HK-2 (cell line): ENCODE results near the gene DISC1.
A peak's percentile ranks its signal among the peaks of the same experiment; 100 is the strongest.
"Not testable (repeated sequence)": the region's sequence is repeated elsewhere in the genome, so short reads cannot be mapped to it uniquely, and the experiment has no call there.

Experiments
- DNase-seq: peaks from one replicate; pipeline ENCODE4 v3.0.0-alpha.2; 2018; ENCODE audit not compliant: unreplicated experiment

DISC1 gene

DNA sequence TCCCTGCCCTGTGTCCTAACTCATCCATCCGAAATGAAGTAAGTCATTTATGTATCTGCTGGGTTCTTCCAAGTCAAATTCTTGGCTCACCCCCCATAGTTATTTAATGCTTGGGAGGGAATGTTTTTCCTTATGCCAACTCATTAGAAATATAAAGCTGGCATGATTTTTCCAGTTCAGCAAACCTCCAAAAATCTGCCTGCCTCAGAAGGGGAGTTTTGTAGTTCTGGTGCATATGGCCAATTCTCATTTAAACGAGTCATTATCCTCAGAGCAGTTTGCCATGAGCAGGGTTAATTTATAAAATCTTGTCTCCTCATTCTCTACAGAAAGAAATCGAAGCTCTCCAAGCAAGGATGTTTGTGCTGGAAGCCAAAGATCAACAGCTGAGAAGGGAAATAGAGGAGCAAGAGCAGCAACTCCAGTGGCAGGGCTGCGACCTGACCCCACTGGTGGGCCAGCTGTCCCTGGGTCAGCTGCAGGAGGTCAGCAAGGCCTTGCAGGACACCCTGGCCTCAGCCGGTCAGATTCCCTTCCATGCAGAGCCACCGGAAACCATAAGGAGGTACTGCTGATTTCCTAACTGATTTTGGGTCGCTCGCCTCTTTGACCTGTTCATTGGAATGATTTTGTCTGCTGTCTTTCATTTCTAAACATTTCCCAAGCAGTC, 144.1 kb downstream of the DISC1 start:
- no peak for DNase-seq

DNA sequence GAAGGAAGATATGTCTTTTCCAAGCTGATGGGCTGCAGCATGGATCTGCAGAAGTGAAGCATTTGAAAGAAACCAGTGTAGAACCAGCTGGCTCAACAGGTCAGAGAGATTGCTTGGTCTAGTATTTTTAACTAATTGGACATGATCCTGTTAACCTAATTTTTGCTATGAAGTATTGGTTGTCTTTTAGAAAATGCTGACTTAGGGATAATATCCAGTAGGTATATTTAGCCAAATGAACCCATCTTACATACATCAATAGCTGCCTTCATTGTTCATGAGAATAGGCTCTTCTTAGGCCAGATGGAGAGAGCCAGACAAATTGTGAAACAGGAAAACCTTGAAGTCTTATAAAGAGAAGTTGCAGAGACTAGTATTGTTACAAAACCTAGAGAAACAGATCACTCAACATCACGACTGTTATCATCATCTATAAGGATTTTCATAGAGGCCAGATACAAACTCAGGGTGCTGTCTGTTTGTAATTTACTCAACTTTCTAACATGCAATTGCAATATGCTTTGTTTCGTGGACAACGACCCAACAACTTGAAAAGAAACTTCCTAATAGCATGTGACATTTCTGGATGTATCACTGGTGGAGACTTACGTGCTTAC, 148.2 kb downstream of the DISC1 start:
- no peak for DNase-seq

DNA sequence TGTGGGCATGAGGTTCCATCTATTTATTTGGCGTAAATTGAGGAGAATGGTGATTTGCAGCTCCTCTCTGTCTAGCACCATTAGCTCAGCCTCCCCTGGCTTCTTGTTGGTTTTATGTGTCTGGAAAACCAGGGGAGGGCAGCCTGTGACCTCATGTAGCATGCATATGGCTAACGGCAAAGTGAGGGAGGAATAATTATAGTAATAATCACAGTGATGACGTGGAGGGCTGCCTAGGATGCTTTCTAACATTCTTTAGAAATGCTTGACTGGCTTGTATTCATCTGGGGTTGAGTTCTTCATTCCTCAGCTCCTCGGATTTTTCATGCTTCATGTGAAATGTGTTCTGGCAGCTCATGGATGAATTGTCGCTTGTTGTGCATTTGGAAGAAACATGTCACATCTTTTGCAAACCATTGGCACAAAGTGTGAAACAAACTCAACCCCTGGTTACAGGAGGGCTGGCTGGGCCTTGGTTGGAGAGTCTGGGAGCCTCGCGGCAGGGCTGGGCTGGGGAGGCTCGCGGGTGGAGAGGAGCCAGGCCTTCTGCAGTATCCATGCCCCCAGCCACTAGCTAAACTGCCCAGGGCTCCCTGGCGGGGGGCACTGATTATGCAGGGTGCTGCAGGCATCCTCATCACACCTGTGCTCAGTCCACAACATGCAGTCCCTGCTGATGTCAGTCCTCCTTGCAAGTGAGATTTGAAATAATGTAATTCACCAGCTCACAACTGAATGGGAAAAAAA, 149.6 kb downstream of the DISC1 start:
- no peak for DNase-seq

DNA sequence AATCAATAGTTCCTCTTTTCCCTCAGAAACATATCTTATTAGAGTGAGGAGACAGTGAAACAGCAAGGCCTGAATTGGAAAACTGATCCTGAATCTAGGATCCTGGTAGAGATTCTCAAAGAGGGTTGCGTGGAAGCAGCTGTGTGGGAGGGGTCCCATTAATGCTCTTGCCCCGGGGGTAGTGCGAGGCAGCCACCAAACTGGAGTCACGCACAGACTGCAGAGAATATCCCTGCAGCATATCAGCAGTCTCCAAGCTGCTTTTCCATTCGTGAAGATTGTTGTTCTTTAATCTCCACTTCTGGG, 150.1 kb downstream of the DISC1 start:
- DNase-seq: no peak

DNA sequence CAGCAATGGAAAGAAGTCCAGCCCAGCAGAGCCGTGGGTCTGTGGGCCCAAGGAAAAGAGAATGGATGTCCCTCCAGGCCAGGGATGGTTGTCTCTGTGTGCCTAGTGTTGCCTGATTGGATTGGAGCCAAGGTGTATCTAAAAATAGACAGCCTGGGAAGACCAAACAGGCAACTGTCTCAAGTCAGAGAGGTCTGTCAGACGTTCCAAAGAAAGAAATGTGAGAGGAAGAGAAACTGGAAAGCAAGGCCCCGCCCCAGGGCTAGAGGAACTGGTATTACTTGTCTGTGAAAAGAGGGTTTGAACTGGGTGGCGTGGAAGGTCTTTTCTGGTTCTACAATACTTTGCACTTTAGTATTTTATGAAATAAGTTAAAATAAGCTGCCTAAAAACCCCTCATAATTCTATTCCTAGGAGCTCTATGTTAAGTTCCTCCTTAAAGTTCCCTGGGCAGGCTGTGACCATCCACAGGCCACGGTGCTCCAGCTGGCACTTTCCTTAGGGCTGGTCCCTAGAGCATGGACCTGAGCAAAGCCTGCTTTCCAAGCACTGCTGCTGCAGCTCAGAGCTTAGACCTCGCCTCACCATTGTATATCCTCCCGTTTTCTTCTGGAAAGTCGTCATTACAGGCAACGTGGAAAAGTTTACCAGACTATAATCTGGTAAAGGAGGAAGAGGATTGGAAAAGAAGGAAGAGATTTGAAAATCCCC, 151.6 kb downstream of the DISC1 start:
- no peak for DNase-seq

DNA sequence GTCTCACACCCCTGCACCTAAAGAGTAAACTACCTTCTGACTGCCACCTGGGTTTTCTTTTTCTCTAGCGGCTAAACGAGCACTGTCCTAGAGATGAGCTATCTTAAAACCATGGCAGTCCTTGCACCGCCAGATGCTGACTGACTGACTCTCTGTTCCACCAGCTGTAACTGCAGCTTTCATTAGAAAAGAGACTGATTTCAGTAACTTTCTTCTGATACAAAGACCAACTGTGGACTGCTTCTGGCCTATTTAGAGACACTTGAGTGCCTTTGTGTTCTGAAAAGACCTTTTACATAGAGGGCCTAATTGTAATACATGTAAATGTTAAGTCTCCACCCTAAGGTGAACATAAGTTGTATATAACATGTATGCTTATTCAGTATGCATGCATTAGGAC, 152.5 kb downstream of the DISC1 start:
- no peak for DNase-seq

DNA sequence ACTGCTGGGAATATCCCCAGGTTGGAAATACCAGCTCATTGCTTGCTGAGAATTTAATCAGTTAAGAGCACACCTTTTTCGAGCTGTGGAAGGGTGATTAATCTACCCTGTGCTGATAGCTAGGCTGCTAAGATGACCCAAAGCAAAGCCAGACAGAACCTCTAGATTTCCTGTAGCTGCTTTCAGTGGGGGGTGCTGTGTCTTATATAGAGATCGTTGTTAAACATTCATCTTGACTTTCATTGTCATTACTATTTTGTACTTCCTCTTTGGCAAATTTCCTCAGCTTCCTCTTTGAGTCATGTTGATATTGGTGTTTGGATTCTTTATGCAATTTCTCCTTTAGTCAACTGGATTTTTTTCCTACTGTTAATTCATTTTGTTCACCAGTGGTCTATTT, 155.3 kb downstream of the DISC1 start:
- no peak for DNase-seq

DNA sequence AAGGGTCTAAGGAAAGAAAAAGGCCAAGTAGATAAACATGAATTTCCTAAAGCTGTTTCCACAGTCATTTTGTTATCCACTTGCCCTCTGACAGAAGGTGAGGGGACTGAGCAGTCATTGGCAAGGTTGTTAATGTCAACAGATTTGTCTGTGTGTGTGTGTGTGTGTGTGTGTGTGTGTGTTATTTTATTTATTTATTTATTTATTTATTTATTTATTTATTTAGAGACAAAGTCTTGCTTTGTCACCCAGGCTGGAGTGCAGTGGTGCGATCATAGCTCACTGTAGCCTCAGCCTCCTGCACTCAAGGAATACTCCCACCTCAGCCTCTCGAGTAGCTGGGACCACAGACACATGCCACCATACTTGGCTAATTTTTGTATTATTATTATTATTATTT, 158.5 kb downstream of the DISC1 start:
- DNase-seq: not testable (repeated sequence)

DNA sequence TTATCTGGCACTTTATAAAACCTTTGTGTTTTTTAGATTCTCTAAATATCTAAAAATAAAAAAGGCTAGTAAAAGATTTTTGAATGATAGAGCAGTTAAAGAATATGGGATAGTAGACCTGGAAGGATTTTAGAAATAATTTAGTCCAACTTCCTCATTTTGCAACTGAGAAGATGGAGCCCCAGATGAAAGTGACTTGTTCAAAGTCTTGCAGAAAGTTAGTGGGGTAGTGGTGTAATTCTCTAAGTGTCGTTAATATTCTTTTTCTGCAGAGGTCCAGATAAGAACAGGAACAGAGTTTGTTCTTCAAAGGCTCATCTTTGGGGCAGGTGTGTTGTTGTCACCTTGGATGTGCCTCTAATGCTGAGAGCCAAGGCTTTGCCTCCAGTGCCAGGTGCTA, 159.5 kb downstream of the DISC1 start:
- no peak for DNase-seq

DNA sequence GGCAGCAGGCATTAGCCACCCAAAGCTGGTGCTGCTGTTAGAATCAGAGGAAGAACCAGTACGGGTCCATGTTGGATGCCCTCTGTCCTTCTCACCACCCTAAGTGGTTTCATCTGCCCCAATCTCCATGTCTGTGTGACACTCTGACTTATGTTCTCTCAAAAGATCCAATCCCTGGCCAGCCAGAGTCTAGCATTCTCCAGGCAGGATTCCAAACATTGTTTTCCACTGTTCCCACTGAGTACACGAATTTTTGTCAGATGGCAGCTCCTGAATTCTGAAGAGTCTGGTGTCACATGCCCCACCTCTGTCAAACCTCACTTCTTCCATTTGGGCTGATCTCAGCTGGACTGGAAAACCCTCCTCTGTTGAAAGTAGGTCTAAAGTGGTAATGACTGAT, 166.0 kb downstream of the DISC1 start:
- DNase-seq: no peak

DNA sequence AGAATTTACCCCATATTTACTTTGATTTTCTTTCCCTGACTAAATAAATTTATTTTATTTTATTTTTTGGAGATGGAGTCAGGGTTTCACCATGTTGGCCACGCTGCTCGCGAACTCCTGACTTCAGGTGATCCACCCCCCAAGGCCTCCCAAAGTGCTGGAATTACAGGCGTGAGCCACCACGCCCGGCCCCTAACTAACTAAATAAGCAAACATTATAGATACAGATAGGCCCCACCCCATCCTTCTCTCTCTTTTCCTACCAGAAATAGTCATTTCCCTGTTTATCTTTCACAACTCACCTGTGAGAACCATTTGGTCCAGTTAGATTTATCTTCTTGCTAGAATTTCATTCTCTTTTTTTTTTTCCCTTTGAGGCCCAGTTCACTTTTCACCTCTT, 167.3 kb downstream of the DISC1 start:
- DNase-seq: no peak

DNA sequence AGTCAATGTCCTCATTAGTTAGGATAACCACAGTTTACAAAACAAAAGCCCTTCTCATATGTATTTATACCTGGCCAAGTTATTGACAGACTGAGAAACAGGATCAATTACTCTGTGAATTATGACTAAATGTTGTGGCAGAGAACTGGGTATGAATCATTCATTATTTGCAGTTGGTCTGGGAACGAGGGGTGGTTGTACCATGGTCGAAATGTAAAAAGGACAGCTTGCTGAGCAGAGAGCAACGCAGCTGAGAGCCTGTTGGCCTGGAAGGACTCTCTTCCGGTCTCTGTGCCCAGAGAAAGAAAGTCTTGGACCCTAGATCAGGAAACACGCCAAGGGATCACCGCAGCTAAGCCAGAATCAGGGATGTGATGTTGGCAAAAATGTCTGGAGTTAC, 169.6 kb downstream of the DISC1 start:
- no peak for DNase-seq

DNA sequence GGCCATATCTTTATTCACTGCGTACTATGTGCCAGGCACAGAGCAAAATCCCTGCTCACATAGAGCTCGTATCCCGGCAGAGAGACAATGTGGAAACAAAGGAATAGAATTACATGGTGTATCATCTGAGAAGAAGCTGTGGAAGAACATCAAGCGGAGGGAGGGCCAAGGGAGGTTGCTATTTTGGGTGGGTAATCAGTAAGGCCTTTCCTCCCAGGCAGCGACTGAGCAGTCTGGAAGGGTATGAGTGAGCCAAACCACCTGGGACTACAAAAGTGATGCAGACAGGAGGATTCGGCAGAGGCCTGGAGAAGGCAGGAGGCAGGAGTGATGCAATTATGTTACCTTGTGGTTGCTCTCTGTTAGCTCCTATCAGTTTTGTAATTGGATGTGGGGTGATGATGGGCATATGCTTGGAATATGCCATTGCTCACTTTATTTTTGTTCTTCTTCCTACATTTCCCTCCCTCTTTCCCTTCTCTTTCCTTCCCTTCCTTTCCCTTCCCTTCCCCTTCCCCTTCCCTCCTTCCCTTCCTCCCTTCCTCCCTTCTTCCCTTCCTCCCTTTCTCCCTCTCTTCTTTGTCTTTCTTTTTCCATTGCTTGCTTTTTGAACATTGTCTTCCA, 172.9 kb downstream of the DISC1 start:
- no peak for DNase-seq

DNA sequence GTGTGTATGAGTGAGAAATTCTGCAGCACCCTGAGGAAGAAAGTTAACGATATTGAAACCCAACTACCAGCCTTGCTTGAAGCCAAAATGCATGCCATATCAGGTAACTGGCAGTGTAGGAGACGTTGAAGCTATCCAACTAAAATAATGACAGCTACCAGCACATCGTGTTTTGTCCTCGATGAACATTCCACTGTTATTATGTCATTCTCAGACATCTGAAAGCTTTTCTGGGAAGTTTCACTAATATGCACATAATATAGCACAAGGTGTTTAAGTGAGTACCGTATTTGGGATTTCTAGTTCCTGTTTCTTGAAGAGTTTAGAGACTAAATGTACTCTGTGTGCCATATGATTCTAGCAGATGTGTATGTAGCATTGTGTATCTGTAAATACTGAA, 173.5 kb downstream of the DISC1 start:
- no peak for DNase-seq

DNA sequence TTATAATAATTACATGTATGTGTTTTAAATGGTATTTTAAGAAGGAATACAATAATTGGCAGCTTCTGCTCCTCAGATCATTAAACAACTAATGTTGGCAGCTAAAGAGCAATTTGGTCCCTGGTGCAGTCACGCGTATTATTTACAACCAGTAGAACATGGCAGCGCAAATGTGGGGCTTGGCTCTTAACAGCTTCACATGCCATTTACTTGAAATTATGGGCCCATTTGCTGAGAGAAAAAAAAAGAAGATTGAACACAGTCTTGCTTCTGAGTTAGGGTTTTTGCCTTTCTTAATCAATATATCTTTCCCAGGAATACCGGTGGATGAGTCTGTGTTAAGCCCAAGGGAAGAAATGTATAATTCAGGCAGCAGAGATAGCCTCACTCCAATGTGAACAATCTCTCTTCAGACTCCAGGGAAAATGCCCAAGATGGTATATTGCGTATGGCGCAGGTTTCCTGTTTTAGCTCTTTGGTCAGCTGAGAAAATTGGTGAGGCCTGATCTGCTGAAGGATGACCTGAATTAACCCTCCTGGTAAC, 174.5 kb downstream of the DISC1 start:
- DNase-seq: no peak

DNA sequence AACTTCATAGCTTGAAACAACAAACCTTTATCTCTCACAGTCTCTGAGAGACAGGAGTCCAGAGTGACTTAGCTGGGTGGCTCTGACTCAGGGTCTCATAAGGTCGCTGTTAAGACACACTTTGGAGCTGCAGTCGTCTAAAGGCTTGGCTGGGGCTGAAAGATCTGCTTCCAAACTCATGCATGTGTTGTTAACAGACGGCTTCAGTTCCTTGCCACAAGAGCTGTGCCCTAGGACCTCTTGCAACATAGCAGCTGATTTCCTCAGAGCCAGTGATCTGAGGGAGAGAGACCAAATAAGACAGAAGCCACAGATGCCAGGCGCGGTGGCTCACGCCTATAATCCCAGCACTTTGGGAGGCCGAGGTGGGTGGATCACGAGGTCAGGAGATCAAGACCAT, 176.8 kb downstream of the DISC1 start:
- no peak for DNase-seq

DNA sequence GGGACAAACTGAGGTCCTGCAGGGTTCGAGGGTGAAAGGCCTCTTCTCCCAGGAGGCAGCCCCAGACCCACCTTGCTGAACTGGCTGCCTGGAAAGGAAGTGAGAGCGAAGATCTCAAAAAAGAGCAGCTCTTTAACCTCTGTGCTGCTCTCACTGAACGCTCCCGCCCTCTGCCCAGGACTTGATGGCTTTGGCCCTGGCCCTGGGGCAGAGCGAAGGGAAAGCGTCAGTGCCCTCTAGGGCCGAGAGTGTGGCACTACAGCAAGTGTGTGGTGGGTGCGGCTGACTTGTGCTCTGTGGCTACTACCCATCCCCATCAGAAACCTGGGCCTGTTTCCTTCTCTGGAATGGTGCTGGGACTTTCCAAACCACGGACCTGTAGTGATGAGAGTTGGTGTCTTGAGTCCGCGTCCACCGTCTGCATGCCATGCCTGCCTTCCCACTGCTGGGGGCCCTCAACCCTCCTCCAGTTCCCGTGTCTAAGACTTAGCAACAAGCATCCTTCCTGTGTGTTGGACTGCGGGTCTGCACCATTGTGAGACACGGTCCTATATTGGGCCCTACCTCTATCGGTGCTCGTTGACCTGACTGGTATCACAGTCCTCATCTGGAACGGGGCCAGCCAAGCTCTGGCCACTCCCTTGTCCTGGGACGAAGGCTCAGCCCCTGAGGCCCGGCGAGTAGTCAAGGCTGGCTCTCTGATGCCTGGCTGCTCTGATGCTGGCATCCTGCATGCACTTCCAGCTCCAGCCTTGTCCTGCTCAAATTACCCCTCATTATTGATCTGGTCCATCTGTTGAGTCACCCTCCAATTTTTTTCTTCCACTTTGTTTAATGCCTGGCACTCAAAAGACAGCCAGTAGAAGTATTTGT, 180.3 kb downstream of the DISC1 start:
- peak; percentile 73 for DNase-seq

DNA sequence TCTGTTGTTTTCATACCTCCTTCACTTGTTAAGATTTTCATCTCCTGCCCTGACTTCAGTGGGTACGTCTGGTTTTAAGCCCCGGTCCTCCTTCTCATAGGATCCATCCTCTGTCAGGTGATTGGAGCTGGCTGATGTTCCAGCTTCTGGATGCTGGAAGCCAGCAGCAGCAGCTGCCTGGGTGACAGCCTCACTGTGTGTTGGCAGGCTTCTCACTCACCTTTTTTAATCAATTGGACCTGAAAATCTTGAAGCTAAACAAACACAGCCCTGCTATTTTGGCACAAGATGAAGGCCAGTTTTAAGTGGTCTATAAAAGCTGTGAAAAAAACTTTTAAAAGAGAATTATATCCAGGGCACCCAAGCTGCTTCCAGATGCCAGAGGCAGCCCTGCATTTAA, 181.0 kb downstream of the DISC1 start:
- no peak for DNase-seq

DNA sequence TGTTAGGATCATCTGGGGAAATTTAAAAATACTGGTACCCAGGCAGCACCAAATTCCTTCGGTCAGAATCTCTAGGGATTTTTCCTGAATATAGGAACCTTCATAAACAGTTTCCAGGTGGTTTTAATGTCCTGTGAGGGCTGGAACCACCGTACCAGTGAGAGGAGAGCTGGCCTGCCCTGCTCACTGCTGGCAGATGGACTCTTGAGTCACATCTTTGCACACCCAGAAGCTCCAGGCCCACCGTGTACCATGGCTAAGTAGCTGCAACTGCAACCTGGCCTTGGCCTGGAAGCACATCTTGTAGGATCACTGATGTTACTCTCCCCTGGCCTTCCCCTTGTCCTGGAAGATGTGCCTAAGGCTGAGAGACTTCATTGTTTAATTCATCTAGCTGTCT, 181.5 kb downstream of the DISC1 start:
- DNase-seq: no peak

DNA sequence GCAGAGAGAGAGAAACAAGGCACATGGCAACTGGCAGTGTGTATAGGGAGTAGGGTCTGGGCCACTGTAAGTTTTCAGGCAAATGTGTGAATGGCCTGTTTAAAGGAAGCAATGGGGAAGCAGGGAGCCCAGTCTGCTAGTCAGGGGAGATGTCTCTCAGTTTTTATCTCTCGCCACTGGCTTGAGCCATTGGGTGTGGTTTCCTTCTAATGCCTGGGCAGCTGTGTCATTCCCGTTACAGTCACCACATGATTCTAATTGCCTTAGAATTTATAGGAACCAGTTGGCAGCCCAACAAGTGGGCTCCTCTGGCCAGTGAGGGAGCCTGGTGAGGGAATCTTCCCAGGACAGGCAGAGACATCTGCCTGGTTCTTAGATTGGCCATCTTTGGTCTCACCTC, 182.4 kb downstream of the DISC1 start:
- no peak for DNase-seq

DNA sequence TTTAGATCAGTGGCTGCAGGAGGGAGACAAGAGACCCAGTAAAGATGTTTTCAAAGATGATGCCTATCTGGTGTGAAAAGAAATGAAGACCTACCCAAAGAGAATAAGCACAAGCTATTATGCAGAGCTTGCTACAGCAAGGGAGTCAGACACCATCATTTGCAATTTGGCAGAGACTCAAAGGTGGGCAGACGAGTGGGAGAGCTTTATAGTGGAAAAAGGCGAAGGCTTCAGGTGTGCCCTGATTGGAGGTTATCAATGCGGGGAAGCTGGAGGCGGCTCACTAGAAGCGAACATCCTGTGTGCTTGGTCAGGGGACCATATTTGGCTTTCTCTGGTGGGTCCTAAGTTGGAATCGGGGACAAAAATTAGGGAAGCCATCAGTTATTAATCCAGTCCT, 183.8 kb downstream of the DISC1 start:
- no peak for DNase-seq
